Measurements from ENCODE around the gene CNTN5.

CNTN5 gene

DNA sequence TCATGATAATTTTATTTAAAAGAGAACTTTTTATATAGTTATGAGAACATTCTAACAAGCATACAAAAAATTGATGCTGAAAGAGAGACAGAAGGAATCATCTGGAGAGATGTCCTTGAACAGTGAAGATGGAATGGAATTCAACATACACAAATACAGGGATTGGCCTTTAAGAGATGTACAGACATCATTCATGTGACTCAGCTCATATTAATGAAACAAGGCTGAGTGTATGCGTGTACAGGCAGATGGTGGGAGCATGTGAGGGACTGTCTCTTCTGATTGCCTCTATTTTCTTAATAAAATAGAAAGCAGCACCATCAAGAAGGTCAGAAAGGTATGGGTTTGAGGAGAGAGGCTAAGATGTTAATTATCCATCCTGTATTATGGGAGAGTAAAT, 793.3 kb downstream of the CNTN5 start:
- no peak for TF ChIP-seq RAD21 (IDR thresholded peaks at IDR 0.05; ENCODE audit: low read depth)
- TF ChIP-seq MAX (IDR thresholded peaks at IDR 0.05), result no peak
- no peak for TF ChIP-seq EP300 (IDR thresholded peaks at IDR 0.05; ENCODE audit: borderline replicate concordance)
- TF ChIP-seq EGR1 (IDR thresholded peaks at IDR 0.05), result no peak
- no peak for TF ChIP-seq NFIC (IDR thresholded peaks at IDR 0.05)
- TF ChIP-seq TAF1 (IDR thresholded peaks at IDR 0.05; ENCODE audit: low read depth), result no peak
- no peak for TF ChIP-seq USF1 (IDR thresholded peaks at IDR 0.05)
- no peak for TF ChIP-seq TCF12 (IDR thresholded peaks at IDR 0.05; ENCODE audit: low read depth)
- TF ChIP-seq FOXM1 (IDR thresholded peaks at IDR 0.05; ENCODE audit: borderline replicate concordance, low read depth), result no peak
- no peak for TF ChIP-seq TEAD4 (IDR thresholded peaks at IDR 0.05)
- TF ChIP-seq CEBPB (IDR thresholded peaks at IDR 0.05), result no peak
- TF ChIP-seq YY1 (IDR thresholded peaks at IDR 0.05; ENCODE audit: low read depth), result no peak

DNA sequence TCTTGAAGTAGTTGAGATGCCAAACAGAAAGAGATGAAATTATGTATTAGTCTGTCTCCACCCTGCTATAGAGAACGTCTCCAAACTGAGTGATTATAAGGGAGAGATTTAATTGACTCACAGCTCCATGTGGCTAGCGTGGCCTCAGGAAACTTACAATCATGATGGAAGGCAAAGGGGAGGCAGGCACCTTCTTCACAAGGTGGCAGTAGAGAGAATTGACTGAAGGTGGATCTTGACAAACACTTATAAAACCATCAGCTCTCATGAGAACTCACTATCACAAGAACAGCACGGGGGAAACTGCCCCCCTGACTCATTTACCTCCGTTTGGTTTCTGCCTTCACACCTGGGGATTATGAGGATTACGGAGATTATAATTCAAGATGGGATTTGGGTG, 794.0 kb downstream of the CNTN5 start:
- TF ChIP-seq CREB1 (IDR thresholded peaks at IDR 0.05; ENCODE audit: low read depth), result no peak
- TF ChIP-seq USF1 (IDR thresholded peaks at IDR 0.05), result no peak
- TF ChIP-seq EGR1 (IDR thresholded peaks at IDR 0.05), result no peak
- no peak for TF ChIP-seq NFIC (IDR thresholded peaks at IDR 0.05)
- TF ChIP-seq MAX (IDR thresholded peaks at IDR 0.05), result no peak
- TF ChIP-seq ZBTB7A (IDR thresholded peaks at IDR 0.05; ENCODE audit: low read depth), result no peak
- TF ChIP-seq RAD21 (IDR thresholded peaks at IDR 0.05; ENCODE audit: low read depth), result peak; percentile 17; the same call in 1 of the 2 replicates
- no peak for TF ChIP-seq TAF1 (IDR thresholded peaks at IDR 0.05; ENCODE audit: low read depth)

DNA sequence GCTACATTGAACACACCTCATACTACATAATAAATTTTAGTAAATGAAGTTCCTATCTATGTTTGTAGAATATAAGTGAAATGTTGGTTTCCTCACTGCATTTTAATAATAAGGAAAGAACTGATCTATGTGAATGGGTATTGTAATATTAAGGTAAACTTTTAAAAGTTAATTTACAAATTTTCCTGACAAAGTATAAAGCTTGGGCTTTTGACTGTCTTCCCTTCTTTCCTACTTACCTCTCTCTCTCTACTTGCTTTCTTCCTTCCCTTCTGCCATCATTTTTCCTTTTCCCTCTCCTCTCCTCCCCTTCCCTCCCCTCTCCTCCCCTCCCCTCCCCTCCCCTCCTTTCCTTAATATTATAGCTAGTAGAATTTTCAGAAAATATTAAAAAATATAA, 798.2 kb downstream of the CNTN5 start:
- TF ChIP-seq CREB1 (IDR thresholded peaks at IDR 0.05; ENCODE audit: low read depth) (no peak), RAD21 (IDR thresholded peaks at IDR 0.05; ENCODE audit: low read depth) (no peak), EGR1 (IDR thresholded peaks at IDR 0.05) (no peak), TEAD4 (IDR thresholded peaks at IDR 0.05) (no peak)

DNA sequence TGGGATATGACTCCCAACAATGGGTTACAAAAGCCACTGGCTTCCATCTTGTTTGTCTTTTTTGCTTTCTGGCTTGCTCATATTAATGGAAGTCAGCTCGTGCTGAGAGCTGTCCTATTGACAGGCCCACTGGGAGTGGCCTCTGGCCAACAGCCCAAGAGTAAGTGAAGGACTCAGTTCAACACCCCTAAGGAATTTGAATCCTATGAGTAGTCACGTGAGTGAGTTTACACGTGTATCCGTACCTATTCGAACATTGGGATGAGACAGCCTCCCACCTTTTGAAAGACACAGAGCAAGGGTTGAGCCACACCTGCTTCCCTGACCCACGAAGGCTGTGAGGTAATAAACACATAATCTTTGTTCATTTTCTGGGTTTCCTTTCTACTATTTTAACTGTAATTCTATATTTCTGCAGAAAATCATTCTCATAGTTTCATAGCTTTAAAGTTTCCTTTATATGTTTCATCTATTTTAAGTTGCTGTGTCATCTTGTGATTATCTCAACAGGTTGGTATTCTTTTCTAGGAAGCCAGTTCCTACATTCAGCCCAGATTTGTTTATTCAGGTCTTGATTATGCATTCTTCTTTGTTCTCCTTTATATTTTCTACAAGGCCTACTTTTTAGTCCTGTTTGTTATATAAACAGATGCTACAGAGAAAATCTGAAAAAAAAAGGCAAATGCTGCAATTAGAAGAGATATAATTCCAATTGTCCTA, 802.3 kb downstream of the CNTN5 start:
- TF ChIP-seq YY1 (IDR thresholded peaks at IDR 0.05; ENCODE audit: low read depth) (no peak), TAF1 (IDR thresholded peaks at IDR 0.05; ENCODE audit: low read depth) (no peak), RAD21 (IDR thresholded peaks at IDR 0.05; ENCODE audit: low read depth) (no peak), MAX (IDR thresholded peaks at IDR 0.05) (peak; percentile 65; the same call in 1 of the 2 replicates), USF1 (IDR thresholded peaks at IDR 0.05) (peak; percentile 75), NFIC (IDR thresholded peaks at IDR 0.05) (0 out of 2 replicates have a peak, but pooled peaks have one; percentile 23)

GRCh38 chr11:99841885-99842284, 821.1 kb downstream of the CNTN5 start:
- TF ChIP-seq TEAD4 (IDR thresholded peaks at IDR 0.05) (peak; percentile 65), ZBTB7A (IDR thresholded peaks at IDR 0.05; ENCODE audit: low read depth) (no peak), EGR1 (IDR thresholded peaks at IDR 0.05) (0 out of 2 replicates have a peak, but pooled peaks have one; percentile 9)

- TF ChIP-seq TCF12 (IDR thresholded peaks at IDR 0.05; ENCODE audit: low read depth) (no peak), EGR1 (IDR thresholded peaks at IDR 0.05) (no peak), CREB1 (IDR thresholded peaks at IDR 0.05; ENCODE audit: low read depth) (no peak), USF1 (IDR thresholded peaks at IDR 0.05) (no peak), RAD21 (IDR thresholded peaks at IDR 0.05; ENCODE audit: low read depth) (no peak), FOXM1 (IDR thresholded peaks at IDR 0.05; ENCODE audit: borderline replicate concordance, low read depth) (no peak), TAF1 (IDR thresholded peaks at IDR 0.05; ENCODE audit: low read depth) (no peak), MAX (IDR thresholded peaks at IDR 0.05) (no peak), NFIC (IDR thresholded peaks at IDR 0.05) (no peak), EP300 (IDR thresholded peaks at IDR 0.05; ENCODE audit: borderline replicate concordance) (no peak), TEAD4 (IDR thresholded peaks at IDR 0.05) (no peak)
Measured at GRCh38 chr11:99865951-99866350, 845.2 kb downstream of the CNTN5 start.

- TF ChIP-seq ZBTB7A (IDR thresholded peaks at IDR 0.05; ENCODE audit: low read depth) (no peak), FOXM1 (IDR thresholded peaks at IDR 0.05; ENCODE audit: borderline replicate concordance, low read depth) (no peak), TEAD4 (IDR thresholded peaks at IDR 0.05) (no peak), YY1 (IDR thresholded peaks at IDR 0.05; ENCODE audit: low read depth) (no peak), REST (IDR thresholded peaks at IDR 0.05; ENCODE audit: low read depth) (no peak), MAX (IDR thresholded peaks at IDR 0.05) (no peak), TAF1 (IDR thresholded peaks at IDR 0.05; ENCODE audit: low read depth) (no peak), EGR1 (IDR thresholded peaks at IDR 0.05) (no peak), RAD21 (IDR thresholded peaks at IDR 0.05; ENCODE audit: low read depth) (no peak), USF1 (IDR thresholded peaks at IDR 0.05) (no peak), NFIC (IDR thresholded peaks at IDR 0.05) (no peak), TCF12 (IDR thresholded peaks at IDR 0.05; ENCODE audit: low read depth) (no peak), CEBPB (IDR thresholded peaks at IDR 0.05) (no peak), CREB1 (IDR thresholded peaks at IDR 0.05; ENCODE audit: low read depth) (no peak), EP300 (IDR thresholded peaks at IDR 0.05; ENCODE audit: borderline replicate concordance) (no peak)
Measured at GRCh38 chr11:99881610-99882009, 860.9 kb downstream of the CNTN5 start.

All from Ishikawa (cell line).